ENCODE measurements around the gene CST5.

DNA sequence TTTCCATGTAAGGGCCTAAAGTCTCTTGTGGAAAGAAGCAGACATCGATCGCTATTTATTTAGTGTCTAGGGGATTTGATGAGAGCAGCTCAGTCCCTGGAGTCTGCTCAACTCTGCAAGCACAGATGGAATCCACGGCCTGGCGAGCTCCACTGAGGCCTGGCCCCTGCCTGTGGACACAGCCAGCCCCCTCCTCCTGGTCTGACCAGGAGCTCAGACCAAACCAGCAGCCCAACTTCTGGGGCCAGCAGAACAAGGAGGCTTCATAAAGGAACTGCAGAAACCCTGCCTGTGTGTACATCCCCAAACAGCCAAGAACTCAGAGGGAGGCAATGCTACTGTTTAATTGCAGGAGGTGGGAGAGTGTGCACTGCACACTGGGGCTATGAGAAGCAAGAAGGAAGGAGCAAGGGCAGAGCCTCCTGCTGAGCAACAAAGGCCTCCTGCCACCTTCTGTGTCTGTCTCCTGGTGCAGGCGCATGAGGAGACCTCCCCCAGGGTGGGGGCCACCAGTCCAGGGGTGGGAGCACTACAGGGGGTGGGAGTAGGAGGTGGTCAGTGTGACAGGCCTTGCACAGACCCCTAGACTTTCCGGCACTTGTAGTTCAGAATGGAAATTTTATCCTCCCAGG, 3.8 kb downstream of the CST5 start:
- TF ChIP-seq, protein P1, sequence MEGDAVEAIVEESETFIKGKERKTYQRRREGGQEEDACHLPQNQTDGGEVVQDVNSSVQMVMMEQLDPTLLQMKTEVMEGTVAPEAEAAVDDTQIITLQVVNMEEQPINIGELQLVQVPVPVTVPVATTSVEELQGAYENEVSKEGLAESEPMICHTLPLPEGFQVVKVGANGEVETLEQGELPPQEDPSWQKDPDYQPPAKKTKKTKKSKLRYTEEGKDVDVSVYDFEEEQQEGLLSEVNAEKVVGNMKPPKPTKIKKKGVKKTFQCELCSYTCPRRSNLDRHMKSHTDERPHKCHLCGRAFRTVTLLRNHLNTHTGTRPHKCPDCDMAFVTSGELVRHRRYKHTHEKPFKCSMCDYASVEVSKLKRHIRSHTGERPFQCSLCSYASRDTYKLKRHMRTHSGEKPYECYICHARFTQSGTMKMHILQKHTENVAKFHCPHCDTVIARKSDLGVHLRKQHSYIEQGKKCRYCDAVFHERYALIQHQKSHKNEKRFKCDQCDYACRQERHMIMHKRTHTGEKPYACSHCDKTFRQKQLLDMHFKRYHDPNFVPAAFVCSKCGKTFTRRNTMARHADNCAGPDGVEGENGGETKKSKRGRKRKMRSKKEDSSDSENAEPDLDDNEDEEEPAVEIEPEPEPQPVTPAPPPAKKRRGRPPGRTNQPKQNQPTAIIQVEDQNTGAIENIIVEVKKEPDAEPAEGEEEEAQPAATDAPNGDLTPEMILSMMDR (optimal IDR thresholded peaks at IDR 0.05 in 1 of 3, IDR thresholded peaks at IDR 0.05 in 1 of 3, conservative IDR thresholded peaks at IDR 0.05 in 1 of 3; ENCODE audit: extremely low read depth in 1 of 3, insufficient read depth in 2 of 3, low read length in 3 of 3), result no peak
- no peak for TF ChIP-seq EZH2 (IDR thresholded peaks at IDR 0.05; ENCODE audit: low read length)

Measured in keratinocyte (primary cell).